Activated CD8-positive, alpha-beta memory T cell treated with anti-CD3 and anti-CD28 coated beads for 48 hours (primary cell): ENCODE results near the gene MEF2C.

Experiments used
- DNase-seq, 3 experiments: peaks; one replicate each; pipeline ENCODE4 v3.0.0-alpha.2; 2020; ENCODE audit warnings: low read depth in 2 of 3, low spot score in 2 of 3

Gene MEF2C

DNA sequence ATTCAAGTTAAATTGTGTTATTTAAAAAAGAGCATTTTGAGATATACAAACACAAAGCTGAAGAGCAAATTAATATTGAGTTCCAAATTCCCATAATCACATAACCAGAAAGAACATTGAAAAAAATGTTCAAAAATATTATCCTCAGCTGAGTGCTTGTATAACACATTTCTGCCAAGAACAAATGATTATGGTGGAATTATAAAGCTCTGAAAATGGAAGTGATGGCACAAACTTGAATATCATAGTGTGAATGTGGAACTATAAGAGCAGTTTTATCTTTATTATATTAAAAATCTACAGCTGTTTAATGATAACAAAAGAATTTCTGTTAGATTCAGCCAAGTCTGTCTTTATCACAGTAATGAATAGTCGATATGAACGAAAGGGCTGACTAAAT lies 117.8 kb downstream of the MEF2C start:
- no peak for DNase-seq

- DNase-seq, result no peak
Measured at GRCh38 chr5:88761939-88762338, 121.0 kb downstream of the MEF2C start.

- DNase-seq, result no peak
Measured at GRCh38 chr5:88761269-88761850, 121.6 kb downstream of the MEF2C start.

DNA sequence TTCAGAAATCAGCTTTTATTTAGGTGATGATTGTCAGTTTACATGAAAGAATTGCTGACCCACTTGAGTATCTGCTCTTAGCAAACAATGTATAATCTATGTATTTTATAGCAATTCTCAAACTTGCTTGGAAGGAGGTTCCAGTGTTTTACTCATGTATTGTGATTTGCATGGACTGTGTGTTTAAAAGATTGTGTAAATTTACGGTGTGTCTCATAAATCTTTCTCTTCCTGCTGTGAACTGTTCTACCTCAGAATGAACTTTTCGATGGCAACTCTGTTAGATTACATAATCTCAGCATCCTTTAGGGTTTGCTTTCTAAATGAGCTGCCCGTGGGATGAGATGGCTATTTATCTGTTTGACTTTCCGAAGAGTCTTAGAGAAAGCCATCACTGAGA lies 122.5 kb downstream of the MEF2C start:
- DNase-seq, result no peak

- no peak for DNase-seq
Measured at GRCh38 chr5:88758591-88758990, 124.4 kb downstream of the MEF2C start.

DNA sequence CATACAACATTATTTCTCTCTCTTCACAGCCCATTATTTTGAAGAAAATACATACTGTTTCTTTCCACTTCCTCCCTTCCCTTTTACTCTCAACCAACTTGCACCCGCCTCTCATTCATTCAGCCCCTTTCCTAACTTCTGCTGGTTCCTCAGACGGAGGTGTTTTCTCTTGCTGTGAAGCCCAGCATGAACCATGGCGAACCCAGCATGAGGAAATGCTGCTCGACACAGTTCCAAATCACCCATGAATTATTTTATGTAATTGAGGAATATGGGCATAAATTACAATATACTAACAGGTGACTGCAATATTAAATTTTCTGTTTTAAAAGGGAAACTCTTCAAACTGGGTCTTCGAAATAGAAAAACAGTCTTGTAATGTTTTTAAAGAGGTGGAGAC lies 124.8 kb downstream of the MEF2C start:
- no peak for DNase-seq

- no peak for DNase-seq
Measured at GRCh38 chr5:88756953-88757352, 126.0 kb downstream of the MEF2C start.

DNA sequence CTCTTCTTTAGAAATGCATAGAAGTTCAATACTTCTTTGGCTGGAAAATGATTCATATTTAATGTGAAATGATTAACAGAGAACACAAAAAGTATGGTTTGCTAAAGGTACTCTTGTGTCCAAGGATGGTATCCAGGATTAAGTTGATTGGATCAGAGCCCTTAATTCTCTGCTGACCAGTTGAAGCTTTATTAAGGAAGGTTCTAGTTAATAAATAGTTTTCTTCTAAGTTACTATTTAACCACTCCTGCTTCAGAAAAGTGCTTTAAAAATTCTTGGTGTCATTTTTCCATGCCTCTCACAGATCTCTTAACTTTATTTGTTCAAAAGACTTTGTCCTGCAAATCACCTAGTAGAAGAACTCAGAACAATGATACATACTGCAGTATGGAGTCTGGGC lies 134.3 kb downstream of the MEF2C start:
- no peak for DNase-seq

GRCh38 chr5:88746438-88746882 lies 136.5 kb downstream of the MEF2C start:
- DNase-seq, result no peak

DNA sequence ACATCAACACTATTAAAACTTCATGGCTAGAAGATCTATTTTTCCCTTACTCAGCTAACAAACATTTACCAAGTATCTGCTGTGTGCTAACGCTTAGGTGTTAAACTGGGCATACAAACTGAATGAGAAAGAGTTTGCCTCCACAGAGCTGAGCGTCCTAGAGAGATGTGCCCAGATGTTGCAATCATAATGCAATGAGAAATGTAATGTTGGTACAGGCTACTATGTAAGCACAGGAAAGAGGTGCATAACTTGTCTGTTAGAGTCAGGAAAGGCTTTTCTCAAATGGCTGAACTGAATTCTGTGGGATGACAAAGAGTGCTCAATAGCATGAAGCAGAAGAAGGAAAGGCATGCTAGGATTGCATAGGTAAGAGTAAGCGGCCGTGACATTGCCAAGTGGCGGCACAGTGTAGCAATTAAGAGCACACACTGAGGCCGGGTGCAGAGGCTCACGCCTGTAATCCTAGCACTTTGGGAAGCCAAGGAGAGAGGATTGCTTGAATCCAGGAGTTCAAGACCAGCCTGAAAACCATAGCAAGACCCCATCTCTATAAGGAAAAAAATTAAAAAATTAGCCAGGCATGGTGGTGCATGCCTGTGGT lies 137.8 kb downstream of the MEF2C start:
- no peak for DNase-seq

- DNase-seq, result no peak
Measured at GRCh38 chr5:88743231-88743834, 139.7 kb downstream of the MEF2C start.

DNA sequence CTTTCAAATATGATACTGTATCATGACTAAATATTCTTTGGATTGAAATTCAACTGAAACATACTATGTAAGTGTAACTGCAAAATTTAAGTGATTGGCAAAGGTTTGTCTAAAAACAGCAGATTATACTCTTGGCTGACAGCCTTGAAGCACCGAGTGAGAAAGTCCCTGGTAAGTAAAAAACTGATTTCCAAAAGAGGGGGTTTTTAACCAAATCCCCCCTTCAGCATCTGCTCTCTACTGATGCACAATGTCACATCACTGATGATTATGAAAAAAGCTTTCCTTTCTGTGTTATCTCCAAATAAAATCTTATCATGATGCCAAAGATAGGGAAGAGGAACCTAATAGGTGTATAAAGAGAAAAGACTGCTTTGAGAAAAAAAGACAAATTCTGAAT lies 141.0 kb downstream of the MEF2C start:
- no peak for DNase-seq

- DNase-seq, result no peak
Measured at GRCh38 chr5:88740604-88741185, 142.3 kb downstream of the MEF2C start.

DNA sequence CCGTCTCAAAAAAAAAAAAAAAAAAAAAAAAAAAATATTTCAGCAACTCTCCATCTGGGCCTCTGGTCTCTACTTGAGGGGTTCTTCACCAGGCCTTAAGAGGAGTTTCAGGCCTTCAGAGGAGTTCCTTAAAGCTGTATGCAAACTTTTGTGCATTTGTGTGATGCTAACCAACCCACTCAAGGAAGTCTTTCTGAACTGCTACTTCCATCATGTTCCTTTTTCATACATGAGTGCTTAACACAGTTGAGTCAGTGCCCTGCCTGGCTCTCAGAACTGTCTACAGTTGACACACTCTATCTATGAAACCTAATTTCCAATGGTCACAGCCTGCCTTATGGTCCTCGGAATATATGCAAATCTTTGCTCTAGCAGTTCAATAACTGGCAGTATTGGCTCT lies 146.5 kb downstream of the MEF2C start:
- no peak for DNase-seq

DNA sequence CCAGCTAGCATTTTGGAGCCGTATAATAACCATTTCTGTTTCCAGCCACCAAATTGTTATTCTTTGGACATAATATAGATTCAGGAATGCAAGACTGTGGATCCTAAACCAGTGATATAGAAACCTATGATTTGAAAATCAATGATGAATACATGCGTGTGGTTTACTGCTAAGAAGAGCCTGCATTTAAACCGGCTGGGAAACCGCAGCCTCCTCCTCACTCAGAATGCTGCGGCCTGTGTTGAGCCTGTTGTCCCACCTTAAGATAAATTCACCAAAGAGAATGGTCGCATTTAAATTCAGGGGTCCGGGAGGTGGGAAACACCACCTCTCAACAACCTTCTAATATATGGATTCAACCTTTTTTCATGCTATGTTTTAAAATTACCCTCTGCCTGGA lies 148.0 kb downstream of the MEF2C start:
- no peak for DNase-seq

- no peak for DNase-seq
Measured at GRCh38 chr5:88734191-88734640, 148.8 kb downstream of the MEF2C start.

DNA sequence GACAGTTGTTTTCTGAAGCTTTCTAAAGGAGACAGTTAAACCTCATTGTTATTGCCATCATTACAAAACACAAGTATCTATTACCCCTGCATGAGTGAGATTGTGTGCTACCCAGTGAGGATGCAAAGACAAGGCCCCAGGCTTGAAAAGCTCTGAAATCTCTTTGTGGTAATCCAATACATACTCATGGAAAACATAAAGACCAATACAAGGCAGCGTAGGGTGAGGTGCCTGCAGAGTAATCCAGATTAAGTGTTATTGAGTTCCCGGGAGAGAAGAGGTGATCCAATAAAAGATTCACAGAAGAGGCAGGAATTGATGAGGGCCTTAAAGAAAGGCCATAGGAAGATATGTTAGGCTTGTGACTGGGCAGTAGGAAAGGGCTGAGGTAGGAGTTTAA lies 150.1 kb downstream of the MEF2C start:
- no peak for DNase-seq

- DNase-seq, result no peak
Measured at GRCh38 chr5:88732181-88732633, 150.8 kb downstream of the MEF2C start.

DNA sequence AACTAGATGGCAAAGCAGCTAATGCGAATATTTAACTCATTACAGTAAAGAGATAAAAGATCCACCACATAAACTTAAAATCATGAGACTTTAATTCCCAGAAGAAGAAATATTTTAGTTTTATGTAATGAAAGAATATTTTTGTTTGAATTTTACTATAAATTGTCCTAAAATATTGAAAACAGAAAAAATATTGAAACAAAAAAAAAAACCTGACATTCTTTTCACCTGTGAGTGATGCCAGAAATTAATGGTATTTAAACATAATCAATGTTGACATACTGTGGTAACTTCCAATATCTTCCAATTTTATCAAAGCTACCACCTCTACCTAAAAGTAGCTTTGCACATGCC lies 153.2 kb downstream of the MEF2C start:
- DNase-seq, result no peak

DNA sequence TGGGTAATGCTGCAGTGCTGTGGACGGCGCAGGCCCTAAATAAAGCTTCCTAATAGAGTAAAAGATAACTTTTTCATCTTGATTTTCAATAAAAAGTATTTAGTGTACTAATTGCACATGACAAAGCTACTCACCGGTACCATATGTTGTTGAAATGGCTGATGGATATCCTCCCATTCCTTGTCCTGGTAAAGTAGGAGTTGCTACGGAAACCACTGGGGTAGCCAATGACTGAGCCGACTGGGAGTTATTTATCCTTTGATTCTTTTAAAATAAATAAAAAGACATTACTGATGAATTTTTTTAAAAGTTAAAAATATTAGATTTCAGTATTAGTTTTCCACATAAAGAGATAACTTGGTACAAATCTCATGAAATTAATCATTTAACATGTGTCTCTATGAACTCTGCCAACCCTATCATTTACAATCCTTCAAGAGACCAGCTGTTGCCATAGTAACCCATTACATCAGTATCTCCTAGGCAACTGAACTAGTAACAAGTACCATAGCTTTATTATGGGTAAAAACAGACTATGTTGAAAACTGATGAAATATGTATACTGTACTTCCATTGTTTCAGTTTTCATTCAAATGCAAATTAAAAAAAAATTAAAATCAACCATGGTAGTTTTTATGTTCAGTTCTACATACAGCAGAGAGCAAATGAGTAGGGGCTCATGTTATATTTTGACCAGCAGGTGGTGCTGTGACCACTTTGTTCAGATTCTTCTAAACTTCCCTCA lies 153.7 kb downstream of the MEF2C start:
- peak in 2 of 3 experiments; percentile 4 to 8 for DNase-seq

- no peak for DNase-seq
Measured at GRCh38 chr5:88727705-88728313, 155.2 kb downstream of the MEF2C start.
